Ureter (tissue), 1 donor: Measurements from ENCODE around the gene TBC1D2. TPM values are rescaled to one million over a fixed set of nuclear protein-coding genes. Genes with fewer than 3 reads are reported as not detected.
"Not testable (repeated sequence)": the region's sequence is repeated elsewhere in the genome, so short reads cannot be mapped to it uniquely, and the experiment has no call there.

Experiments
- DNase-seq: peaks from one replicate; pipeline ENCODE4 v3.0.0-alpha.2; 2020; ENCODE audit warnings: low spot score
- total RNA-seq: library from RNA; stranded (reverse); gene quantifications from one replicate; pipeline ENCODE4 v1.2.4, GENCODE V29; 2023
- donor health status: DM: yes; HTN: yes; CAD: no.

The TBC1D2 gene
- total RNA-seq, 1 donor from 2014 or later, result 60.8 TPM

DNA sequence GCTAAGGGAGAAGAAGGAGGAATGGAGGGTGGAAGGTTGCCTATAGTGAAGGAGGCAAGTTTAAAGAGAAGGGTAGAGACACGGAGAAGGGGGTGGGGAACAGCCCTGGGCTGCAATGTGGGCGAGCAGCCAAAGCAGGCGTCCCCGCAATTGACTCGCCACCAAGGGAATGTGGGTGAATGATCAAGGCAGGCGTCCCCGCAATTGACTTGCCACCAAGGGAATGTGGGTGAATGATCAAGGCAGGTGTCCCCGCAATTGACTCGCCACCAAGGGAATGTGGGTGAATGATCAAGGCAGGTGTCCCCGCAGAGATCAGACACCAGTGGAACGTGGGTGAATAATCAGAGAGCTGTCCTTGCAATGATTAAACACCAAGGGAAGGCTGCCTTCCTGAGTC lies 14.8 kb upstream of the TBC1D2 start:
- not testable (repeated sequence) for DNase-seq

DNA sequence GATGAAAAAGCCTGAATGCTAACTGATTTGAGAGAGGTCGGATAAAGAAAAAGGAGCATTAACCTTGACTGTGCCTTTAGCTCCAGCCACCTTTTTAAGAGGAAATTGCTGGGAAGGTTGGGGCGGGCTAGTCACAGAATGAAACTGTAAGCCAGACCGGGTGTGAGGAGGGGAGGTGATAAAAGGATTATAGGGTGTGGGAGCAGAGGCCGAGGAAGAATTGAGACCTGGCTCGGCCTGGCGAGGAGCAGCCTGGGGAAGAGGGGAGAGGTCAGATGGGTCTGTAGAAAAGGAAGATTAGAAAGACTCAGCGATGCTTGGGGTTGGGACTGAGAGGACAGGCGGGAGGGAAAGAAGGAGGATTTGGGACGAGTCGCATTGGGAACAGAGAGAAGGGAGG lies 14.2 kb upstream of the TBC1D2 start:
- not testable (repeated sequence) for DNase-seq

DNA sequence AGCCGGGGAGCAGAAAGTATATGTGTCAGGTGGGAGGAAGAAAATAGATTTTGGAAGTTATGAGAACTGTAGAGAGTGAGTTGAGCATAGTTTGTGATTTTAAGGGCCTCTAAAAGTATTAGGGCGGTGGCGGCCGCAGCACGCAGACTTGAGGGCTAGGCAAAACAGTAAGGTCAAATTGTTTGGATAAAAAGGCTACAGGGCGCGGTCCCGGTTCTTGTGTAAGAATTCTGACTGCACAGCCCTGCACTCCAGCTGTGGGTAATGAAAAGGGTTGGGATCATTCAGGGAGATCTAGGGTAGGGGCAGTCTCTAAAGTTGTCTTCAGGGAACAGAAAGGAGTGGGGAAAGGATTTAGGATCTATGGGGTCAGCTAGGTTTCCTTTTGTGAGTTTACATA lies 12.1 kb upstream of the TBC1D2 start:
- not testable (repeated sequence) for DNase-seq

DNA sequence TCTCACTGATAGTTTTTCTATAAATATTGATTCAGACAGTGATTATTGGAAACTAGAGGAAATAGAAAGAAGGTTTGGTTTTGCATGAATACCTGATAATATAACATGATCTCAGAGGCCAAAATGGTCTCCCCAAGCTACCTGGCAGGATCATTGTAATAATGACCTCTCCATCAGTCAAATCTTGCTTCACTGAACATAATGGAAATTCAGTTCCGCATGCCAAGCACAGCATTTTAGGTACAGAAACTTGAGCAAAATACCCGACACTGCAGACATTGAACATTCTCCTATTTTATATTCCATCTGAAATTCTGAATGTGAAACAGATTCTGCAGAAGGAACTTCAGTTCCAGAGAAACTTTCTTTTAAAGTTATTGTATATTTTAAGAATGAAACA lies 9.1 kb upstream of the TBC1D2 start:
- no peak for DNase-seq

DNA sequence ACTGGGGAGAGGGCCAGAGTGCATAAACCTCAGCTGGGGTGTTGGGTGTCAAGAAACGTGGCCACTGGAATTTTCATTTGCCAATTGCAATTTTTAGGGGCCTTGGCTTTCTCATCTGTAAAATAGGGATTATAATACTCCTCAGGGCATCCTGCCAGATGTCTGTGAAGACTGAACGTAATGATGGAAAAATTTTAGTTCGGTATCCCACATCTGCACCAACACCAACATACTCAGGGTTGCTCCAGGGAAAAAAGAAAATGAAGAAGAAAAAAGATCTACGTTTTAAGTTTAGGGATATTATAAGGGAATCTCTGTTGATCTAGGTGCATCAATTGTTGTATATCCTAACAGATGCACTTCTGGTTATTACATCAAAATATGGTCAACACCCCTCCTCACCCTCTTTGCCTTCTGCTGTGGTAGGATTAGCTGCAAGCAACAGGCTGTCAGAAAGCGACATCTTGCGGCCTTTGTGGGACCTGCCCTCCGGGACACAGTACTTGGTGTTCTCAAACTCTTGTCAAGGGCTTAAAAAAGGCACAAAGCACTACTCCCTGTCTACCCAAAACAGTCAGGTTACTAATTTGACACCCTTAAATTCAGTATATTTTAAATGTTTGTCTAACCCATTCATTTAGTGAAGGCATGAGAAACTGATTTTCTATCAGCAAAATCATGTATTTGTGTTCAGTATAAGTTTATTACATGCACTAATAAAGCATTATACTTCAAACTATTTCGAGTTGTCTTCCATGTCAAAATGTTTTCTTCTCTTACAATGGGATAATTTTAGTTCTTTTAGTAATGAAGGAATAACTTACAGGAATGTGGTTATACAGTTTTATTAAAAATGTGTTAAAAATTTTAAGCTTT lies 8.3 kb upstream of the TBC1D2 start:
- DNase-seq, result peak; percentile 83

DNA sequence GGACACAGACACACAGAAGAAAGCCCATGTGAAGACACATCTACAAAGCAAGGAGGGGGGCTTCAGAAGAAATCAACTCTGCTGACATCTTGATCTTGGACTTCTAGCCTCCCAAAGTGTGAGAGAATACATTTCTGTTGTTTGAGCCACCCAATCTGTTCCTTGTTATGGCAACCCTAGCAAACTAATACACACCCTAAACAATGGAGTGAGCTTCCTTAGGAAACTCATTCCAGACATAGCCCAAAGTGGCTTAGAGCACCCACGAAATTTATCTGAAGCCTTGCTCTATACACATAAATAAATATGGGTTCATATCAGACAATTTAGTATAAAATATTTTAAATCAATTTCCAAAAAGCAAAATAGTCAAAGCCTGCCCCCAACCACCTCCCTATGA lies 7.6 kb upstream of the TBC1D2 start:
- no peak for DNase-seq

DNA sequence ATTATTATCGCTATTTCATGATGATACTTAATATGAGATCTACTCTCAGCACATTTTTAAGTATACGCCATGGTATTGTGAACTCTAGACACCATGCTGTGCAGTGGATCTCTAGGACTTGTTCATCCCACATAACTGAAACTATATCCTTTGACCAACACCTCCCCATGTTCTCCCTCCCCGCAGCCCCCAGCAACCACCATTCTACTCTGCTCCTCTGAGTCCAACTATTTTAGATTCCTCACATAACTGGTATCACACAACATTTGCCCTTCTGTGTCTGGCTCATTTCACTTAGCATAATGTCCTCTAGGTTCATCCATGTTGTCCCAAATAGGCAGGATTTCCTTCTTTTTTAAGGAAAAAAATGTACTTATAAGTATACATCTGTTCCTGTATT lies 6.6 kb upstream of the TBC1D2 start:
- no peak for DNase-seq

DNA sequence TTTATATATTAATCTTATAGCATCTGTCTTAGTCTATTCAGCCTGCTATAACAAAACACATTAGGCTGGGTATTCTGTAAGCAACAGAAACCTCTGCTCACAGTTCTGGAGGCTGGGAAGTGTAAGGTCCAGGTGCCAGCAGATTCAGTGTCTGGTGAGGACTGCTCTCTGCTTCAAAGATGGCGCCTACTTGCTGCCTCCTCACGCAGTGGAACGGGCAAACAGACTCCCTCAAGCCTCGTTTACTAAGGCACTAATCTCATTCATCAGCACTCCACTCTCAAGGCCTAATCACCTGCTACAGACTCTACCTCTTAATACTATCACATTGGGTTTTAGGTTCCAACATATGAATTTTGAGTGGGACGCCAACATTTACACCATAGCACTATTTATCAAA lies 5.2 kb upstream of the TBC1D2 start:
- no peak for DNase-seq

DNA sequence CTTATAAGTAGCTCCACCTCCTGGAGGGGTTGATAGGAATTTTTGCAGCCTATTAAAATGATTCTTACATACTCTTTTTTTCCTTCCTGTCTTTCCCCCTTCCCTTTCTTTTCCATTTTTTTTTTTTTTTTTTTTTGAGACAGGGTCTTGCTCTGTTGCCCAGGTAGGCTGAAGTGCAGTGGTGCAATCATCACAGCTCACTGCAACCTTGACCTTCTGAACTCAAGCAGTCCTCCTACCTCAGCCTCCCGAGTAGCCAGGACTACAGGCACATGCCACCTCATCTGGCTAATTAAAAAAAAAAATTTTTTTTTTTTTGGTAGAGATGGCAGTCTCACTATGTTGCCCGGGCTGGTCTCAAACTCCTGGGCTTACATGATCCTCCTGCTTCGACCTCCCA lies 4.3 kb upstream of the TBC1D2 start:
- no peak for DNase-seq

DNA sequence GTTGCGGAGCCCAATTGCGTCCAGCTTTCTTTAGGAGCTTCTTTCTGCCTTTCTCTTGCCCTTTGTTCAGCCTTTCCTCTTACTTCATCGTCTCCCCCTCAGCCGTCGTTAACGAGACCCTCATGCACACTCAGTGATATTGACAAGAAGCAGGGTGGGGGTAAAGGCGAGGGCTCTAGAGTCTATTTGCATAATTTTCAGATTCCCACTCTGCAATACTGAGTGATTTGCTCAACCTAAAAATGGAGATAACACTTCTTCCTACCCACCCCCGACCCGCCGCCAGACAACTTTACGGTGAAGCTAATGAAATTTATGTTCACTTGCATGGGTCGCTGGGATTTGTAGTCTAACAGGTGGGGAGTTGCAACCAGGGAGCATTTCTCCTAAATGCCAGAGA lies 1.3 kb upstream of the TBC1D2 start:
- no peak for DNase-seq

DNA sequence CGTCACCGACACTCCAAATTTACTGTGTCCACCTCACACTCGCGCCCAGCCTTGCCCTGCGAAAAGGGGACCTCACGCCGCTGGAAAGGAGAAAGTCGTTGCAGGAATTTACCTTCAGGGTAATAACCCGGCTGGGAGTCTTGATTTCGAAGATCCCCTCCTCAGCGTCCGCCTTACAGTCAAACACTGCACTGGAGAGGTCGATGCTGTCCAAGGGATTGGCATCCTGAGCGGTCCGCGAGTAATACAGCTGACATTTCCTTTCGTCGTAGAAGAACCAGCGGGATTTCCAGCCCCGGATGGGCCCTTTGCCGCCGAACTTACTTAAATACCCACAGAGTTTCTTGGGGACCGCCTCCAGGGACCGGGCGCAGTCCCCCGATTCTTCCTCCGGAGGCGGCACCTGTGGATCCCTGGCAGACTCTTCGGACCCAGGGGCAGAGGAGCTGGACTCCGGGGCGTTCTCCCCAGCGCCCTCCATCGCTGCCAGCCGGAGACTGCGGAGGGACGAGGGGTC lies 330 bp downstream of the TBC1D2 start:
- DNase-seq, result no peak

DNA sequence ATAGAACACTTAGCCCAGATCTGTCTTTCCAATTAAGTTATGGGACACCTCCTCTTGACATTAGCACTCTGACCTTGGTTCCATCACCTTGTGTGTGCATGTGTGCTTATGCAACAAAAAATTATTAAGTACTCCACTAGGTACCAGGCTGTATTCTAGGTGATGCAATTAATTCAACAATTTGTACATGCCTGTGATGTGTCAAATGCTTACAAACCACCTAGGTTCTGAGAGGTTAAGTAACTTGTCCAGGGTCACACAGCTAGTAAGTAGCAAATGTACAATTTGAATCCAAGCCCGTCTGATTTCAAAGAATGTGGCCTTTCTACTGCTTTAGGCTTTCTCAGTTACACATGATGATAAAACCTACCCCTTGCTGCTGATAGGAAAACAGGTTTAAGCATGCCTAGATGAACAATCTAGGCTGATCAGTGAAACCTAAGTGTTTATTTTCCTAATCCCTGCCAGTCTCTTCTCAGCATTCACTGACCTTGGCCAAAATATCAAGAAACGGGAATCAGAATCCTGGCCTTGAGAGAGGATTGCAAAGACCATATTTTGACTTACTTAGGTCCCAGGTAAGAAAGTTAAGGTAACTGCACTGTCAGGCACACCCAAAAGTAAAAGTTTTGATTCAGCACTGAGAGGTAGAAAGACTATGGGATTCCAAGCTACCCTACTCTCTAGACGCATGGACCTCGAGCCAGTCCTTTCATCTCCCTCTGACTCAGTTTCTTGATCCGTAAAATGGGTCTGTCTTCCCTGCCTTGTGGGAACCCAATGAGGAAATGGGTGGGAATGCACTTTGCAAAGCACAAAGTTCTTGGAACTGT lies 1.0 kb downstream of the TBC1D2 start:
- DNase-seq, result no peak

DNA sequence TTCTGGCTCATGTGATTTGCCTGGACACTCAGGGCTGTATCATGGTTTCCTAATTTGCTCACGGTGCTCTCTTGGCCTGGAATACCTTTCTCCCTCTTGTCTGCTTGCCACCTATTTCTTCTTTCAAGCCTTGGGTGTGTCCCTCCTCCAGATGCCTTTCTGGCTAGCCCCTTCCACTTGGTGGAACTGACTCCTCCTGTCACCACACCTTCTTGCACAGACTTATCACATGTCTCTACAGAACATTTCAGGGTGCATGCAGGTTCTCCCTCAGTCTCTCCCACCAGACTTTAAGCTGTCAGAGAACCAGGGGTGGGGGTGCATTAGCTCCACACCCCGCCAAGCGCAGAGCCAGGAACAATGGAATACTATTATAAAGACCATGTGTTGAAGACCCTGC lies 1.9 kb downstream of the TBC1D2 start:
- no peak for DNase-seq

DNA sequence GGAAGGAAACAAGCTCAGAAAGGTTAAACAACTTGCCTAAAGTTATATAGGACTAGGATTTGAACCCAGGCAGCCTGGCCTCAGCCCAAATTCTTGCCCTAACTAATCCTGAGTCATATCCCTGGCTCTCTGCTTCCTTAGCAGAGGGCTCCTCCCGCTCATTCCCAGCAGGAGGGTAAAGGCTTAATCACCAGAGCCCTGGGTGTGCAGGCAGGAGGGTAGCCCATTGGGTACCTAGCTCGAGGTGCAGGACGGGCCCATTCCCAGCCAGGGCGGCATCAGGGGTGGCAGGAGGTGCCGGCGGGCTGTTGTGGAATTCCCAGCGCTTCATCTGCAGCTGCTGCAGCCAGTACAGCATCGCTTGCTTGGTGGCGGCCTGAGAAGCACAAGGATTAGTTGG lies 3.9 kb downstream of the TBC1D2 start:
- DNase-seq, result no peak

DNA sequence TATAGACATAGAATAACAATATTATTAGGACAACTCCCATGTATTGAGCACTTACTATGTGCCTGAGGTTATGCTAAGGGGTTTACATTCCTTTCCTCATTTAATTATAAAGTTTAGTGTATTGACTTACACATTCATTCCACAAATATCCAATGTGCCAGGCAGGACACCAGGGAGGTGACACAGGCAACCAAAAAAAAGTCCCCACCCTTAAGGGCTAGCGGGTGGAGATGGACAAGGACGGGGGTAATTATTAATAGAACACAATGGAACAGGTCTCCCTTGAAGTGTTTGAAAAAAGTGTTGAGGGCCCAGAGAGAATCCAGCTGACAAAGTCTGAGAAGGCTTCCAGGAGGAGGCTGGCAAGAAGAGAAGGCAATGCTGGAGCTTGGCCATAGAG lies 5.7 kb downstream of the TBC1D2 start:
- DNase-seq, result no peak

DNA sequence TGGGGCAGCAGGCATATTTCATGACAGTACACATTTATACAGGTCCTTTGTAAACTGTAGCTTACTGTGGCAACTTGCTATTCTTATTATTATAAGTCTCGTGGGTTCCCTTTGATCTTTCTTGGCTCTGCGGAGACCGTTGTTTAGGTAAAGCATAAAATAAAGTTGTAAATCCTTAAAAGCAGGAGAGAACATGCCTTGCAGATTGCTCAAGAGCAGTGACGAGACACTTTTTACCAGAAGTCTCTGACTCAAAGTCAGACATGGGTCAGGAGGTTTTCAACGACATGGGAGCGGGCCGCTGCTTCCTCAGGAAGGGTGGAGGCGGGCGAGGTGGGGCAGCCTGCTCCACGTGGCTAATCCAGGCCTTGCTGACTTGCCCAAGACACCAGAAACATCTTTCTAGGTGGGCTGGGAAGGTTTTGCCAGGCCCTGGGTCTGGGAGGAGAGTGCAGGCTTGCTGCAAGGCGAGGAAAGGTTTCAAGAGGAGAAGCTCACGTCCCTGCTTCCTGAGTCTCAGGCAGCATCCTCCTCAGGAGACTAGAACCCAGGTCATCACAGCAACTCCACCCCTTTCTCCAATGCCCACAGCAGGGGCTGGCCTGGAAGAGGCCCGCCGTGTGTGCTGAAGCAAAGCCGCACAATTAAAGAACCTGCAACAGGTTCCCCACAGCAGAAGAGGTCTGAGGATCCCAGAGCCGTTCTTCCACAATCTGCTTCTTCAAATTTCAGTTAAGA lies 6.5 kb downstream of the TBC1D2 start:
- DNase-seq, result peak; percentile 88

DNA sequence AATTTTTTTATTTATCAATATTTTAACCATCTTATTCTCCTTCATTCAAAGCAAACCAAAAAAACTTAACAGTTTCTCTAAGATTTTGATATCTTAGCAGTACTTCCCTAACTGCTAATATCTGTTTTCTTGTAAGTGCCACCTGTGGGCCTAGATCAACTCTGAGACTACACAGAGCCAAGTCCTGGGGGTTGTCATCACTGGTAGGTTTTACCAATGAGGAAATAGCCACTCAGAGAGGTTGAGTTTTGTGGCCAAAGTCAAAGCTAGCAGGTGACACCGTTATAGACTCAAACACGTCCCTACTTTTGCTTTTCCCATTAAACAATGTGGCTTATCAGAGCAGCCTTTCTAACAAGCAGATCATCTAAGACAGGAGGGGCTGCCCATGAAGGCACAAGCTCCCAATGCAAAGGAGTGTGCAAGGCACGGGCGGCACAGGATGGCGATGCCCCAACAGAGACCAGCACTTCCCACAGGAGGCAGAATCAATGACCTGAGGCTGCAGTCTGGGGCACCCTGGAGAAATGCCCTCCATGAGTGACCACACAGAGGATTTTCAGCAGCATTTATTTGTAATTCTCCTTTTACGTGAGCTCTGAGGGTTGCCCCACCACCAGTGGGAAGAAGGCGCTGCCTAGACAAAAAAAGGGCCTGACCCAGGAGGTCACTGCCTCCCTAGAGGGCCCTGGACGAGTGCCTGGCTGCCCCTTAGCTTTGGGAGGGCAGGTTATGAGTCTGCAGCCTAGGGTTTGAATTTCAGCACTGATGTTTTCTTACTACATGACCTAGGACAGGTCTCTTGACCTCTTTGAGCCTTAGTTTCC lies 7.4 kb downstream of the TBC1D2 start:
- DNase-seq, result no peak

DNA sequence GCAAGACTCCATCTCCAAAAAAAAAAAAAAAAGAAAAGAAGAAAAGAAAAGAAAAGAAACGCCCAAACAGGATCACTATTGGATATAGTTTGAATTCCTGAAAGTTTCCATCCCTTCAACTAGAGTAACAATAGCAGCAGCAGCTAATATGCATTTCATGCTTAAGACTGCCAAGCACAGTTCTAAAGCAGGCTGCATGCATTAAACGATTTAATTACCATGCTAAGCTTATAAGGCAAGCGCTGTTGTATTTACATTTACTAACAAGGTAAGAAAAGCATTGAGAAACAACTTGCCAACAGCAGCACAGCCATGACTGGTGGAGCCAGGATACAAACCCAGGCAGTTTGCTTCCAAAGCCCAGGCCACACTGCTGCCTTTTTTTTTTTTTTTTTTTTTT lies 13.0 kb downstream of the TBC1D2 start:
- no peak for DNase-seq

DNA sequence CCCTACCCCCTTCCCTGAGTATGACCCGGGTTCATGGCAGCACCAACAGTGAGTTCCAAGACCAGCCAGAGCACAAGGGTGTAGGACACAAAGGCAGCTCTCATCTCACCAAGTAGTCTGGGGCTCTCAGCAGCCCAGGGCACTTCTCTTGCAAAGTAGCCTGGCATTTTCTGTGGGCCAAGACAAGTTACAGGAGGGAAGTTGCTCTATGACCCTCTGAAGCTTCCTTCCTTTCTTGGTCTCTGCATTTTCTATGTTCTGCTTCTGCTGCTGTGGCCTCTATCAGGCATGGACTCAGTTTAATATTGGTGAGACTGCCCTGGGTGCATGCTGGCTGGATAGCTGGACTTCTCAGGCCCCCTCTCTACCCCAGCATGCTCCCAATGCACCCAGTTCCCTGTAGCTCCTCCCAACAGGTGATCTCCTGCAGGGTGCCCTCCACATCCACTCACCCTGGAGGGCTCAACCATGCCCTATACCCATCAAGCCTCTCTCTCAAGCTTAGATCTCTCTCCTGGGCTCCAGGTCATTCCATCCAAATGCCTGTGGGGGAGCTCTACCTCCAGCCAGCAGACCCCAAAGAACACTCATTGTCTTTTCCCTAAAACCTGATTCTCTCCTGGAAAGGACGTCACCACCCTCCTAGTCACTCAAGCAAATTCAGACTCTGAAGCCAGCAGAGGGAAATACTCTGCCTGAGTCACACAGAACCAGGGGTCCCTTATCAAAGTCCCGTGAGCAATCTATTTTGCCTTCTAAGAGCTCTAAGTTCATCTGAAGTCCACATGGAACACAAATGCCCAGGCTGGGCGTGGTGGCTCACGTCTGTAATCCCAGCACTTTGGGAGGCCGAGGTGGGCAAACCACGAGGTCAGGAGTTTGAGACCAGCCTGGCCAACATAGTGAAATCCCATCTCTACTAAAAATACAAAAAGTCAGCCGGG lies 13.8 kb downstream of the TBC1D2 start:
- no peak for DNase-seq

DNA sequence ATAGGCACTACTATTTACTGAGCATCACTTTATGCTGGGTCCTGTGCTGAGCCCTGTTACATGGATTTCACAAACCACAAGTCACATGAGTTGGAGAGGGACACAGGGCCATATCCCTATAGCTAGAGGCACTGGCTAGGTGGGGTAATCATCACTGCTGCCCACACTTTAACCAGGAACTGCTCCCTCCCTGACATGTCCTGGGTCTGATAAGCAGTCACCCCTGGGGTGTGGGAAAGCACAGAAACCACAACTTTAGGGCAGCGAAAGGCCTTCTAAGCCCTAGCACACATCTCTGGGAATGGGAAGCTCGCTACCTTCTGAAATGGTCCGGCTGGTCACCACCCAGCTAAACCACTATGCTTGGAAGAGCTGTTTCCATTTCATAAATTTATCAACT lies 15.0 kb downstream of the TBC1D2 start:
- no peak for DNase-seq
